Stimulated activated CD4-positive, alpha-beta T cell treated with anti-CD3 and anti-CD28 coated beads, TNF-alpha, amount 100 ng/mL, for 1 hour (primary cell): ENCODE data around the gene CSNK1A1.
"Not testable (repeated sequence)": the region's sequence is repeated elsewhere in the genome, so short reads cannot be mapped to it uniquely, and the experiment has no call there.

Experiments used
- DNase-seq, 3 donors: peaks; one replicate each; pipeline ENCODE4 v3.0.0-alpha.2; 2020; ENCODE audit warnings: low read depth in 3 of 3, low spot score in 1 of 3

CSNK1A1 gene

GRCh38 chr5:149490599-149491485 lies 60.4 kb downstream of the CSNK1A1 start:
- no peak for DNase-seq

GRCh38 chr5:149489605-149490037 lies 61.6 kb downstream of the CSNK1A1 start:
- no peak for DNase-seq

- no peak for DNase-seq
Measured at GRCh38 chr5:149488645-149489306, 62.5 kb downstream of the CSNK1A1 start.

GRCh38 chr5:149487672-149488071 lies 63.6 kb downstream of the CSNK1A1 start:
- no peak for DNase-seq

- no peak for DNase-seq
Measured at GRCh38 chr5:149486726-149487635, 64.3 kb downstream of the CSNK1A1 start.

GRCh38 chr5:149485655-149486615 lies 65.3 kb downstream of the CSNK1A1 start:
- DNase-seq: no peak

- DNase-seq: no peak
Measured at GRCh38 chr5:149481485-149481884, 69.8 kb downstream of the CSNK1A1 start.

GRCh38 chr5:149478761-149479160 lies 72.5 kb downstream of the CSNK1A1 start:
- DNase-seq: no peak

- DNase-seq: no peak
Measured at GRCh38 chr5:149475777-149476176, 75.5 kb downstream of the CSNK1A1 start.

GRCh38 chr5:149474198-149474597 lies 77.0 kb downstream of the CSNK1A1 start:
- no peak for DNase-seq

GRCh38 chr5:149473441-149473840 lies 77.8 kb downstream of the CSNK1A1 start:
- no peak for DNase-seq

- DNase-seq: no peak
Measured at GRCh38 chr5:149472399-149472798, 78.8 kb downstream of the CSNK1A1 start.

- no peak for DNase-seq
Measured at GRCh38 chr5:149471406-149472183, 79.6 kb downstream of the CSNK1A1 start.

GRCh38 chr5:149470942-149471341 lies 80.3 kb downstream of the CSNK1A1 start:
- no peak for DNase-seq

GRCh38 chr5:149466457-149466972 lies 84.7 kb downstream of the CSNK1A1 start:
- no peak for DNase-seq

- no peak for DNase-seq
Measured at GRCh38 chr5:149464796-149465489, 86.3 kb downstream of the CSNK1A1 start.

GRCh38 chr5:149461907-149462306 lies 89.3 kb downstream of the CSNK1A1 start:
- not testable (repeated sequence) for DNase-seq

GRCh38 chr5:149459891-149460290 lies 91.3 kb downstream of the CSNK1A1 start:
- no peak for DNase-seq

GRCh38 chr5:149457393-149457763 lies 93.9 kb downstream of the CSNK1A1 start:
- no peak for DNase-seq
